ENCODE measurements around the gene SEPTIN3. TPM values are rescaled to one million over a fixed set of nuclear protein-coding genes. Genes with fewer than 3 reads are reported as not detected.

Gene SEPTIN3
- total RNA-seq: 3.6 and 3.9 TPM in 2 replicates
- polyA plus RNA-seq: 2.9 and 3.4 TPM in 2 replicates

GRCh38 chr22:41969110-41969646 lies at the start of gene SEPTIN3:
TSS of gene SEPTIN3 (plus strand) at chr22:41969443. CDS start at chr22:41971493, 2,050 bp downstream.
- Histone ChIP-seq H3K4me3 (no peak within 1 kb of the TSS), H3K27ac (no peak within 1 kb of the TSS), H3K27me3 (peaks cover 3% of the 10 kb centered on the region), H3K4me1 (ENCODE audit: low read depth) (no peaks in the 10 kb centered on the region), H3K36me3 (no peaks in the 10 kb centered on the region), H3K9me3 (ENCODE audit: low read depth) (no peaks in the 10 kb centered on the region)
- no peak for DNase-seq (ENCODE audit: low read depth in 1 of 2, low spot score in 1 of 2)
- no peak for TF ChIP-seq CTCF (IDR thresholded peaks at IDR 0.05; ENCODE audit: low read depth, low read length)

- TF ChIP-seq CTCF (IDR thresholded peaks at IDR 0.05; ENCODE audit: low read depth, low read length): no peak
- Histone ChIP-seq H3K4me3 (no peak overlapping the region), H3K27me3 (peaks cover 68% of the 10 kb centered on the region), H3K9me3 (ENCODE audit: low read depth) (no peaks in the 10 kb centered on the region), H3K36me3 (no peaks in the 10 kb centered on the region), H3K4me1 (ENCODE audit: low read depth) (peaks cover 5% of the 10 kb centered on the region), H3K27ac (no peak overlapping the region)
- DNase-seq (ENCODE audit: low read depth in 1 of 2, low spot score in 1 of 2): no peak
These were observed 48.8 kb upstream of the SEPTIN3 start for GRCh38 chr22:41920271-41920976.

GRCh38 chr22:41922328-41922727 lies 46.9 kb upstream of the SEPTIN3 start:
- Histone ChIP-seq H3K27ac (no peak overlapping the region), H3K36me3 (no peaks in the 10 kb centered on the region), H3K4me1 (ENCODE audit: low read depth) (peaks cover 5% of the 10 kb centered on the region), H3K9me3 (ENCODE audit: low read depth) (no peaks in the 10 kb centered on the region), H3K4me3 (no peak overlapping the region), H3K27me3 (peaks cover 68% of the 10 kb centered on the region)
- TF ChIP-seq CTCF (IDR thresholded peaks at IDR 0.05; ENCODE audit: low read depth, low read length): no peak
- DNase-seq (ENCODE audit: low read depth in 1 of 2, low spot score in 1 of 2): no peak

- Histone ChIP-seq H3K9me3 (ENCODE audit: low read depth) (no peaks in the 10 kb centered on the region), H3K27me3 (peaks cover 61% of the 10 kb centered on the region), H3K4me1 (ENCODE audit: low read depth) (peaks cover 5% of the 10 kb centered on the region), H3K36me3 (no peaks in the 10 kb centered on the region), H3K4me3 (no peak overlapping the region), H3K27ac (no peak overlapping the region)
- no peak for TF ChIP-seq CTCF (IDR thresholded peaks at IDR 0.05; ENCODE audit: low read depth, low read length)
- no peak for DNase-seq (ENCODE audit: low read depth in 1 of 2, low spot score in 1 of 2)
These were observed 46.2 kb upstream of the SEPTIN3 start for GRCh38 chr22:41922940-41923594.

GRCh38 chr22:41923595-41924276 lies 45.5 kb upstream of the SEPTIN3 start:
- Histone ChIP-seq H3K27ac (no peak overlapping the region), H3K36me3 (no peaks in the 10 kb centered on the region), H3K9me3 (ENCODE audit: low read depth) (no peaks in the 10 kb centered on the region), H3K4me3 (no peak overlapping the region), H3K27me3 (peaks cover 54% of the 10 kb centered on the region), H3K4me1 (ENCODE audit: low read depth) (peaks cover 5% of the 10 kb centered on the region)
- DNase-seq (ENCODE audit: low read depth in 1 of 2, low spot score in 1 of 2): no peak
- TF ChIP-seq CTCF (IDR thresholded peaks at IDR 0.05; ENCODE audit: low read depth, low read length): no peak

Data from cardiac muscle cell (in vitro differentiated cells and primary cell).